H9 (cell line): Measurements from ENCODE around the gene FGF3. TPM values are rescaled to one million over a fixed set of nuclear protein-coding genes. Genes with fewer than 3 reads are reported as not detected.

Experiments used
- DNase-seq: peaks from one replicate; pipeline ENCODE4 v3.0.0-alpha.2; 2017
- H2AFZ ChIP-seq: one replicate; pipeline ENCODE4 v1.6.1; 2013; ENCODE audit warnings: mild to moderate bottlenecking, low read length, control low read depth, moderate library complexity
- H2AK5ac ChIP-seq: 2 replicates; pipeline ENCODE4 v1.6.1; 2013; ENCODE audit warnings: low read length, control low read depth, mixed read lengths; ENCODE audit not compliant: insufficient read length
- H2BK120ac ChIP-seq: one replicate; pipeline ENCODE4 v1.6.1; 2013; ENCODE audit warnings: low read depth, mild to moderate bottlenecking, low read length, control low read depth, inconsistent platforms; ENCODE audit not compliant: poor library complexity, severe bottlenecking
- H2BK12ac ChIP-seq: 2 replicates; pipeline ENCODE4 v1.6.1; 2013; ENCODE audit warnings: low read length, control low read depth, mixed read lengths, low read depth; ENCODE audit not compliant: insufficient read length
- H2BK15ac ChIP-seq: 2 replicates; pipeline ENCODE4 v1.6.1; 2013; ENCODE audit warnings: low read depth, low read length, control low read depth
- H2BK20ac ChIP-seq: one replicate; pipeline ENCODE4 v1.6.1; 2013; ENCODE audit warnings: low read depth, mild to moderate bottlenecking, low read length, control low read depth, inconsistent platforms; ENCODE audit not compliant: poor library complexity, severe bottlenecking
- H2BK5ac ChIP-seq: 2 replicates; pipeline ENCODE4 v1.6.1; 2013; ENCODE audit warnings: low read length, control low read depth, mixed read lengths; ENCODE audit not compliant: insufficient read length
- H3K14ac ChIP-seq: 2 replicates; pipeline ENCODE4 v1.6.1; 2013; ENCODE audit warnings: low read length, control low read depth; ENCODE audit not compliant: insufficient read depth
- H3K18ac ChIP-seq: 2 replicates; pipeline ENCODE4 v1.6.1; 2013; ENCODE audit warnings: low read depth, mild to moderate bottlenecking, mixed read lengths, low read length, control low read depth; ENCODE audit not compliant: insufficient read length
- H3K23ac ChIP-seq: 2 replicates; pipeline ENCODE4 v1.6.1; 2013; ENCODE audit warnings: low read length, control low read depth, mixed read lengths, low read depth; ENCODE audit not compliant: insufficient read length
- H3K23me2 ChIP-seq: 2 replicates; pipeline ENCODE4 v1.6.1; 2013; ENCODE audit warnings: low read depth, mild to moderate bottlenecking, mixed read lengths, low read length, control low read depth; ENCODE audit not compliant: insufficient read length, poor library complexity, severe bottlenecking
- H3K27ac ChIP-seq: 2 replicates; pipeline ENCODE4 v1.5.1; 2013; ENCODE audit warnings: low read length, control low read depth, mixed read lengths, low read depth; ENCODE audit not compliant: insufficient read length
- H3K27me3 ChIP-seq: 2 replicates; pipeline ENCODE4 v1.6.1; 2013; ENCODE audit warnings: low read length, control low read depth, inconsistent platforms; ENCODE audit not compliant: insufficient read depth
- H3K4ac ChIP-seq: 2 replicates; pipeline ENCODE4 v1.6.1; 2013; ENCODE audit warnings: low read depth, mild to moderate bottlenecking, control low read depth, inconsistent platforms, low read length, moderate library complexity
- H3K4me1 ChIP-seq: 2 replicates; pipeline ENCODE4 v1.6.1; 2013; ENCODE audit warnings: low read length, control low read depth, inconsistent platforms; ENCODE audit not compliant: insufficient read depth
- H3K4me2 ChIP-seq: 2 replicates; pipeline ENCODE4 v1.6.1; 2013; ENCODE audit warnings: low read length, control low read depth, mixed read lengths; ENCODE audit not compliant: insufficient read length, insufficient read depth
- H3K56ac ChIP-seq: 2 replicates; pipeline ENCODE4 v1.6.1; 2013; ENCODE audit warnings: low read depth, mild to moderate bottlenecking, mixed read lengths, low read length, control low read depth; ENCODE audit not compliant: insufficient read length
- H3K79me1 ChIP-seq: 2 replicates; pipeline ENCODE4 v1.6.1; 2013; ENCODE audit warnings: low read depth, mild to moderate bottlenecking, moderate library complexity, low read length, control low read depth, inconsistent platforms; ENCODE audit not compliant: insufficient read depth, poor library complexity, severe bottlenecking
- H3K79me2 ChIP-seq: 2 replicates; pipeline ENCODE4 v1.6.1; 2013; ENCODE audit warnings: low read length, control low read depth, inconsistent platforms; ENCODE audit not compliant: insufficient read depth
- H3K9ac ChIP-seq: 2 replicates; pipeline ENCODE4 v1.6.1; 2013; ENCODE audit warnings: low read length, control low read depth, mixed read lengths; ENCODE audit not compliant: insufficient read length; ENCODE audit errors: extremely low read depth
- H3K9me3 ChIP-seq: one replicate; pipeline ENCODE4 v1.6.1; 2013; ENCODE audit warnings: low read depth, low read length, inconsistent platforms; ENCODE audit not compliant: control insufficient read depth
- H3T11ph ChIP-seq: one replicate; pipeline ENCODE4 v1.6.1; 2013; ENCODE audit warnings: mild to moderate bottlenecking, low read length, control low read depth, inconsistent platforms
- H4K20me1 ChIP-seq: one replicate; pipeline ENCODE4 v1.6.1; 2013; ENCODE audit not compliant: control insufficient read depth, insufficient read length, insufficient read depth
- H4K5ac ChIP-seq: 2 replicates; pipeline ENCODE4 v1.6.1; 2013; ENCODE audit warnings: low read depth, mild to moderate bottlenecking, mixed read lengths, low read length, control low read depth; ENCODE audit not compliant: insufficient read length
- H4K8ac ChIP-seq: replicated peaks from 2 replicates; pipeline ENCODE4 v1.6.1; 2013; ENCODE audit warnings: low read length, control low read depth, mixed read lengths, low read depth; ENCODE audit not compliant: insufficient read length
- H4K91ac ChIP-seq: 2 replicates; pipeline ENCODE4 v1.6.1; 2013; ENCODE audit warnings: low read depth, mild to moderate bottlenecking, moderate library complexity, mixed read lengths, low read length, control low read depth; ENCODE audit not compliant: insufficient read length
- H3K27ac Mint-ChIP-seq, 3 experiments: 2 replicates in 2 of 3; 3 replicates in 1 of 3; pipeline ENCODE4 v1.8.0; 2020 to 2021; ENCODE audit warnings: mixed read lengths in 3 of 3, mild to moderate bottlenecking in 1 of 3, moderate library complexity in 1 of 3
- H3K27me3 Mint-ChIP-seq: 2 replicates; pipeline ENCODE4 v1.8.0; 2021; ENCODE audit warnings: low read depth, mild to moderate bottlenecking, moderate library complexity, mixed read lengths
- H3K36me3 Mint-ChIP-seq, 3 experiments: 2 replicates in 2 of 3; 3 replicates in 1 of 3; pipeline ENCODE4 v1.8.0; 2020 to 2021; ENCODE audit warnings: low read depth in 3 of 3, mixed read lengths in 3 of 3; ENCODE audit not compliant: insufficient read depth in 1 of 3
- H3K4me1 Mint-ChIP-seq, 2 experiments: 2 replicates each; pipeline ENCODE4 v1.8.0; 2020; ENCODE audit warnings: mixed read lengths in 2 of 2
- H3K4me3 Mint-ChIP-seq, 2 experiments: 2 replicates in 1 of 2; 3 replicates in 1 of 2; pipeline ENCODE4 v1.8.0; 2020 to 2021; ENCODE audit warnings: mild to moderate bottlenecking in 2 of 2, mixed read lengths in 2 of 2, moderate library complexity in 1 of 2
- H3K9me3 Mint-ChIP-seq, 2 experiments: 2 replicates in 1 of 2; 3 replicates in 1 of 2; pipeline ENCODE4 v1.8.0; 2020; ENCODE audit warnings: mild to moderate bottlenecking in 2 of 2, mixed read lengths in 2 of 2, moderate library complexity in 1 of 2
- WGBS: extraction: QIAGEN DNeasy Blood & Tissue Kit; methylation state at CpG from one replicate; pipeline ENCODE4 v1.1.7; 2013; ENCODE audit warnings: missing lambda C conversion rate, low lambda C conversion rate, mixed read lengths; ENCODE audit not compliant: insufficient read length; ENCODE audit errors: extremely low coverage; 5-methylcytosine and 5-hydroxymethylcytosine counted together
- total RNA-seq: library from RNA; stranded (reverse); gene quantifications from 2 replicates; pipeline ENCODE4 v1.2.1, GENCODE V29; 2021
- TF ChIP-seq, protein P1 (sequence below): fragments of 200-600 bp; sonication (generic); conservative IDR thresholded peaks from 3 replicates; pipeline ENCODE4 v1.8.0; 2021; ENCODE audit warnings: antibody characterized with exemption, mild to moderate bottlenecking

Gene FGF3
- total RNA-seq, 1 experiment from 2014 or later: not detected

DNA sequence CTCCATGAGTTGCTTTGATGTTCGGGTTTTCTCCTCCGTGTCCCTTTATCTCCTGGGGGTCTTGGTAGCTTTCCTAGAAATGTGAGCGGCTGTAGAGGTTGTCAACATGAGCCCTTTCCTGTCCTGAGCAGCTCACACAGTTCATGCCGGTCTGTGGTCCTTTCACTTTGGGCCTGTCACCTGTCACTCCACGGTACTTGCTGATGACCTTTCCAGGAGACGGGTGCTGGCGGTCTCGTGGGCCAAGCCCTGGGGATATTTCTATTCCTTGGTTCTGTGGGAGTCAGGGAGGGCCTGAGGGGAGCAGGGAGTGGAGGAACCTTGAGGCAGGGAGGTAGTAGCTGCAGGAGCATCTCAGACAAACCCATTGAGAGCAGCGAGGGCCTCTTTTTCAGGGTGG is 23.2 kb downstream of the FGF3 start:
- Histone ChIP-seq H3K9me3 (no peaks in the 10 kb centered on the region), H2BK15ac (no peak overlapping the region), H2BK120ac (no peak overlapping the region), H3K14ac (no peak overlapping the region; the same call in 1 of the 2 replicates), H3K27ac (no peak overlapping the region), H3K56ac (no peak overlapping the region), H2BK20ac (no peak overlapping the region), H3K79me1 (no peaks in the 10 kb centered on the region), H3K18ac (no peak overlapping the region), H2AFZ (no peak overlapping the region), H4K20me1 (no peaks in the 10 kb centered on the region), H3K4me2 (no peak overlapping the region), H3K23me2 (peaks cover 4% of the 10 kb centered on the region), H3K27me3 (no peaks in the 10 kb centered on the region), H2BK5ac (no peak overlapping the region), H3K4me1 (no peaks in the 10 kb centered on the region), H2AK5ac (no peak overlapping the region), H3K79me2 (no peaks in the 10 kb centered on the region), H4K91ac (no peak overlapping the region), H4K5ac (no peak overlapping the region), H3T11ph (no peak overlapping the region), H3K9ac (no peak overlapping the region), H2BK12ac (no peak overlapping the region), H4K8ac (no peak overlapping the region), H3K23ac (no peak overlapping the region), H3K4ac (no peak overlapping the region)
- peaks cover 3 to 6% of the 10 kb centered on the region in 2 experiments; a peak in 3 of 5 replicates for H3K9me3 Mint-ChIP-seq
- TF ChIP-seq, protein P1, sequence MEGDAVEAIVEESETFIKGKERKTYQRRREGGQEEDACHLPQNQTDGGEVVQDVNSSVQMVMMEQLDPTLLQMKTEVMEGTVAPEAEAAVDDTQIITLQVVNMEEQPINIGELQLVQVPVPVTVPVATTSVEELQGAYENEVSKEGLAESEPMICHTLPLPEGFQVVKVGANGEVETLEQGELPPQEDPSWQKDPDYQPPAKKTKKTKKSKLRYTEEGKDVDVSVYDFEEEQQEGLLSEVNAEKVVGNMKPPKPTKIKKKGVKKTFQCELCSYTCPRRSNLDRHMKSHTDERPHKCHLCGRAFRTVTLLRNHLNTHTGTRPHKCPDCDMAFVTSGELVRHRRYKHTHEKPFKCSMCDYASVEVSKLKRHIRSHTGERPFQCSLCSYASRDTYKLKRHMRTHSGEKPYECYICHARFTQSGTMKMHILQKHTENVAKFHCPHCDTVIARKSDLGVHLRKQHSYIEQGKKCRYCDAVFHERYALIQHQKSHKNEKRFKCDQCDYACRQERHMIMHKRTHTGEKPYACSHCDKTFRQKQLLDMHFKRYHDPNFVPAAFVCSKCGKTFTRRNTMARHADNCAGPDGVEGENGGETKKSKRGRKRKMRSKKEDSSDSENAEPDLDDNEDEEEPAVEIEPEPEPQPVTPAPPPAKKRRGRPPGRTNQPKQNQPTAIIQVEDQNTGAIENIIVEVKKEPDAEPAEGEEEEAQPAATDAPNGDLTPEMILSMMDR: no peak
- no peak for DNase-seq
- H3K36me3 Mint-ChIP-seq: peaks cover 0 to 3% (median 1%) of the 10 kb centered on the region in 3 experiments; a peak in 3 of 7 replicates
- WGBS: no CpG with 5 or more reads among the region's 9 CpGs
- no peak overlapping the region for H3K4me3 Mint-ChIP-seq
- peak overlapping the region in 1 of 3 experiments; percentile 60; a peak in 2 of 7 replicates for H3K27ac Mint-ChIP-seq
- H3K4me1 Mint-ChIP-seq: peaks cover 0 to 8% of the 10 kb centered on the region in 2 experiments; a peak in 1 of 4 replicates
- peaks cover 3% of the 10 kb centered on the region for H3K27me3 Mint-ChIP-seq
